ENCODE data around the gene MTPN. TPM values are rescaled to one million over a fixed set of nuclear protein-coding genes. Genes with fewer than 3 reads are reported as not detected.

Gene MTPN
- total RNA-seq, 3 donors from 2014 or later = 66.5 to 97.0 (median 85.5) TPM

GRCh38 chr7:135971366-135971725 is 5.8 kb downstream of the MTPN start:
- Histone ChIP-seq H3K27me3 (no peaks in the 10 kb centered on the region), H3K36me3 (no peaks in the 10 kb centered on the region), H3K9me3 (no peaks in the 10 kb centered on the region), H3K27ac (no peak overlapping the region), H3K4me1 (no peaks in the 10 kb centered on the region), H3K4me3 (no peak overlapping the region)
- DNase-seq (ENCODE audit: low spot score in 2 of 2) = no peak
- intact Hi-C loops (cut with DNase I; ENCODE audit: low total_unique reads) = loop anchor here (10.0 kb wide), 1 partner anchor 1217 kb away; no protein-coding TSS in a partner anchor
- no peak for TF ChIP-seq POLR2A (IDR thresholded peaks at IDR 0.05)
- no peak for TF ChIP-seq CTCF (IDR thresholded peaks at IDR 0.05)
- no peak for TF ChIP-seq POLR2AphosphoS5 (IDR thresholded peaks at IDR 0.05)

GRCh38 chr7:135970682-135971365 is 6.3 kb downstream of the MTPN start:
- TF ChIP-seq POLR2AphosphoS5 (IDR thresholded peaks at IDR 0.05) (no peak), CTCF (IDR thresholded peaks at IDR 0.05) (no peak), POLR2A (IDR thresholded peaks at IDR 0.05) (no peak)
- Histone ChIP-seq H3K4me3 (no peak overlapping the region), H3K4me1 (no peaks in the 10 kb centered on the region), H3K27me3 (no peaks in the 10 kb centered on the region), H3K36me3 (no peaks in the 10 kb centered on the region), H3K27ac (no peak overlapping the region), H3K9me3 (no peaks in the 10 kb centered on the region)
- intact Hi-C loops (cut with DNase I; ENCODE audit: low total_unique reads) = loop anchor here (10.0 kb wide), 1 partner anchor 1216 kb away; no protein-coding TSS in a partner anchor
- DNase-seq (ENCODE audit: low spot score in 2 of 2) = no peak

- intact Hi-C loops (cut with DNase I; ENCODE audit: low total_unique reads) = loop anchor here (10.0 kb wide), 1 partner anchor 1215 kb away; no protein-coding TSS in a partner anchor
- H3K9me3 ChIP-seq = no peaks in the 10 kb centered on the region
- H3K4me3 ChIP-seq = no peak overlapping the region
- H3K27me3 ChIP-seq = no peaks in the 10 kb centered on the region
- H3K4me1 ChIP-seq = no peaks in the 10 kb centered on the region
- H3K36me3 ChIP-seq = no peaks in the 10 kb centered on the region
- no peak for DNase-seq (ENCODE audit: low spot score in 2 of 2)
- TF ChIP-seq CTCF (IDR thresholded peaks at IDR 0.05) (no peak), POLR2AphosphoS5 (IDR thresholded peaks at IDR 0.05) (no peak), POLR2A (IDR thresholded peaks at IDR 0.05) (no peak)
- no peak overlapping the region for H3K27ac ChIP-seq
These were observed 7.1 kb downstream of the MTPN start for GRCh38 chr7:135970045-135970444.

GRCh38 chr7:135966341-135967043 is 10.7 kb downstream of the MTPN start:
- intact Hi-C loops (cut with DNase I; ENCODE audit: low total_unique reads) = no loop called here
- H3K27me3 ChIP-seq = no peaks in the 10 kb centered on the region
- H3K27ac ChIP-seq = no peak overlapping the region
- H3K4me3 ChIP-seq = no peak overlapping the region
- H3K36me3 ChIP-seq = no peaks in the 10 kb centered on the region
- no peak for TF ChIP-seq POLR2AphosphoS5 (IDR thresholded peaks at IDR 0.05)
- no peak for TF ChIP-seq POLR2A (IDR thresholded peaks at IDR 0.05)
- TF ChIP-seq CTCF (IDR thresholded peaks at IDR 0.05) = no peak
- H3K4me1 ChIP-seq = no peaks in the 10 kb centered on the region
- H3K9me3 ChIP-seq = no peaks in the 10 kb centered on the region
- no peak for DNase-seq (ENCODE audit: low spot score in 2 of 2)

- Histone ChIP-seq H3K27ac (no peak overlapping the region), H3K36me3 (no peaks in the 10 kb centered on the region), H3K9me3 (no peaks in the 10 kb centered on the region), H3K4me3 (no peak overlapping the region), H3K4me1 (no peaks in the 10 kb centered on the region), H3K27me3 (no peaks in the 10 kb centered on the region)
- no peak for DNase-seq (ENCODE audit: low spot score in 2 of 2)
- intact Hi-C loops (cut with DNase I; ENCODE audit: low total_unique reads) = no loop called here
- TF ChIP-seq CTCF (IDR thresholded peaks at IDR 0.05) = no peak
- TF ChIP-seq POLR2AphosphoS5 (IDR thresholded peaks at IDR 0.05) = no peak
These were observed 11.6 kb downstream of the MTPN start for GRCh38 chr7:135965602-135966001.

Data from breast epithelium (tissue), 4 donors.